HEK293T (cell line): ENCODE measurements around the gene ELOB.

ENCODE experiments used
- CTCF ChIA-PET: fragments of 350-600 bp; formaldehyde crosslinking; extraction: SDS; loops from one replicate; lab custom pipeline; 2021; ENCODE audit warnings: antibody characterized with exemption, inconsistent platforms; lab: Yijun Ruan, JAX
- POLR2A ChIA-PET: fragments of 350-600 bp; formaldehyde crosslinking; extraction: SDS; loops from one replicate; lab custom pipeline; 2020; ENCODE audit warnings: antibody characterized with exemption, inconsistent platforms; lab: Yijun Ruan, JAX
- DNase-seq: peaks from one replicate; pipeline ENCODE4 v3.0.0; 2012; ENCODE audit warnings: mixed read lengths; ENCODE audit errors: extremely low spot score
- ARNT ChIP-seq: fragments of 450-650 bp; IDR thresholded peaks from 2 replicates; pipeline ENCODE4 v1.6.1; 2017; ENCODE audit warnings: mild to moderate bottlenecking
- BHLHE40 ChIP-seq: fragments of 450-650 bp; IDR thresholded peaks from 2 replicates; pipeline ENCODE4 v1.6.1; 2016; ENCODE audit warnings: mild to moderate bottlenecking, moderate library complexity, borderline replicate concordance
- CTBP1 ChIP-seq: fragments of 450-650 bp; IDR thresholded peaks from 2 replicates; pipeline ENCODE4 v1.6.1; 2016; ENCODE audit warnings: borderline replicate concordance
- ELF4 ChIP-seq: fragments of 450-650 bp; IDR thresholded peaks from 2 replicates; pipeline ENCODE4 v1.6.1; 2017; ENCODE audit warnings: antibody characterized with exemption
- FOXA1 ChIP-seq: fragments of 450-650 bp; IDR thresholded peaks from 2 replicates; pipeline ENCODE4 v1.6.1; 2016; ENCODE audit warnings: mild to moderate bottlenecking
- FOXK2 ChIP-seq: fragments of 450-650 bp; IDR thresholded peaks from 2 replicates; pipeline ENCODE4 v1.6.1; 2016; ENCODE audit warnings: mild to moderate bottlenecking
- FOXM1 ChIP-seq: fragments of 450-650 bp; IDR thresholded peaks from 2 replicates; pipeline ENCODE4 v1.6.1; 2017; ENCODE audit warnings: mild to moderate bottlenecking, borderline replicate concordance
- HDGF ChIP-seq: fragments of 450-650 bp; IDR thresholded peaks from 2 replicates; pipeline ENCODE4 v1.6.1; 2017; ENCODE audit warnings: antibody characterized with exemption, borderline replicate concordance
- L3MBTL2 ChIP-seq: fragments of 450-650 bp; conservative IDR thresholded peaks from 2 replicates; pipeline ENCODE4 v1.6.1; 2016; ENCODE audit warnings: mild to moderate bottlenecking
- LEF1 ChIP-seq: fragments of 450-650 bp; IDR thresholded peaks from 2 replicates; pipeline ENCODE4 v1.6.1; 2017; ENCODE audit warnings: mild to moderate bottlenecking, borderline replicate concordance
- NFRKB ChIP-seq: fragments of 450-650 bp; IDR thresholded peaks from 2 replicates; pipeline ENCODE4 v1.6.1; 2016; ENCODE audit warnings: mild to moderate bottlenecking, moderate library complexity
- PKNOX1 ChIP-seq: fragments of 450-650 bp; IDR thresholded peaks from 2 replicates; pipeline ENCODE4 v1.6.1; 2016
- SP1 ChIP-seq: fragments of 450-650 bp; IDR thresholded peaks from 2 replicates; pipeline ENCODE4 v1.6.1; 2017
- SUZ12 ChIP-seq: fragments of 450-650 bp; IDR thresholded peaks from 2 replicates; pipeline ENCODE4 v1.6.1; 2016; ENCODE audit warnings: mild to moderate bottlenecking
- TARDBP ChIP-seq: fragments of 450-650 bp; IDR thresholded peaks from 2 replicates; pipeline ENCODE4 v1.6.1; 2016
- ZNF384 ChIP-seq: fragments of 450-650 bp; IDR thresholded peaks from 2 replicates; pipeline ENCODE4 v1.6.1; 2016

Gene ELOB

GRCh38 chr16:2765462-2766404 is 11.3 kb downstream of the ELOB start:
- ChIA-PET POLR2A (interaction anchor here (0.8 kb wide), 1 partner anchor 13 kb away, joined by 3 read pairs; the partner anchor contains the start of gene SRRM2), CTCF (no interaction called here)
- DNase-seq = no peak
- TF ChIP-seq LEF1 = no peak
- TF ChIP-seq L3MBTL2 = no peak
- no peak for TF ChIP-seq FOXK2
- no peak for TF ChIP-seq ELF4
- no peak for TF ChIP-seq SP1
- no peak for TF ChIP-seq HDGF
- TF ChIP-seq FOXM1 = no peak
- no peak for TF ChIP-seq PKNOX1
- TF ChIP-seq NFRKB = no peak
- no peak for TF ChIP-seq SUZ12
- no peak for TF ChIP-seq TARDBP
- TF ChIP-seq CTBP1 = no peak
- TF ChIP-seq ZNF384 = no peak
- no peak for TF ChIP-seq FOXA1

- no peak for DNase-seq
- ChIA-PET CTCF (no interaction called here), POLR2A (interaction anchor here (0.7 to 0.8 kb wide), 2 partner anchors 11 to 12 kb away, joined by 3 read pairs; partner anchors contain the start of gene SRRM2)
- TF ChIP-seq ELF4 (no peak), FOXA1 (no peak), ARNT (no peak), NFRKB (no peak), LEF1 (no peak), L3MBTL2 (no peak), ZNF384 (no peak), CTBP1 (no peak), BHLHE40 (no peak), FOXM1 (no peak), TARDBP (no peak), FOXK2 (no peak), SUZ12 (no peak), HDGF (no peak), PKNOX1 (no peak), SP1 (no peak)
Observed at GRCh38 chr16:2764718-2765117, 12.4 kb downstream of the ELOB start.

DNA sequence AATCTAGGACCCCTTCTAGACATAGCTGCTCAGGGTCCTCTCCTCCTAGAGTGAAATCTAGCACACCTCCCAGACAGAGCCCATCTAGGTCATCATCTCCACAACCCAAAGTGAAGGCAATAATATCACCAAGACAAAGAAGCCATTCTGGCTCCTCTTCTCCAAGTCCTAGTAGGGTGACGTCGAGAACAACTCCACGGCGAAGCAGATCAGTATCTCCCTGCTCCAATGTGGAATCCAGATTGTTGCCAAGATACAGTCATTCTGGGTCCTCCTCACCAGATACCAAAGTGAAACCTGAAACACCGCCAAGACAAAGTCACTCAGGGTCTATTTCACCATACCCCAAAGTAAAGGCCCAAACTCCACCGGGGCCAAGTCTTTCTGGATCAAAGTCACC is 13.9 kb downstream of the ELOB start:
- no peak for TF ChIP-seq FOXK2
- TF ChIP-seq TARDBP = no peak
- TF ChIP-seq LEF1 = no peak
- ChIA-PET CTCF (no interaction called here), POLR2A (interaction anchor here (2.0 kb wide), 1 partner anchor 11 kb away, joined by 8 read pairs; the partner anchor contains the start of gene SRRM2)
- DNase-seq = no peak

- ChIA-PET POLR2A (interaction anchor here (2.0 kb wide), 1 partner anchor 10 kb away, joined by 8 read pairs; the partner anchor contains the start of gene SRRM2), CTCF (no interaction called here)
- TF ChIP-seq HDGF = no peak
- TF ChIP-seq FOXK2 = no peak
- no peak for TF ChIP-seq FOXA1
- no peak for TF ChIP-seq ZNF384
- TF ChIP-seq FOXM1 = no peak
- TF ChIP-seq SUZ12 = no peak
- no peak for TF ChIP-seq ARNT
- no peak for TF ChIP-seq NFRKB
- no peak for TF ChIP-seq LEF1
- TF ChIP-seq ELF4 = no peak
- TF ChIP-seq SP1 = no peak
- no peak for TF ChIP-seq PKNOX1
- TF ChIP-seq L3MBTL2 = no peak
- TF ChIP-seq TARDBP = no peak
- TF ChIP-seq BHLHE40 = no peak
- DNase-seq = no peak
Observed at GRCh38 chr16:2762711-2763110, 14.4 kb downstream of the ELOB start.

GRCh38 chr16:2761886-2762583 is 15.0 kb downstream of the ELOB start:
- ChIA-PET CTCF (no interaction called here), POLR2A (interaction anchor here (2.0 kb wide), 1 partner anchor 10 kb away, joined by 8 read pairs; the partner anchor contains the start of gene SRRM2)
- TF ChIP-seq BHLHE40 (no peak), ZNF384 (no peak), HDGF (no peak), PKNOX1 (no peak), ELF4 (no peak), CTBP1 (no peak), LEF1 (no peak), FOXK2 (no peak), FOXA1 (no peak), TARDBP (no peak), FOXM1 (no peak), L3MBTL2 (no peak), NFRKB (no peak), SUZ12 (no peak), ARNT (no peak), SP1 (no peak)
- no peak for DNase-seq
